ENCODE measurements around the gene GALNT5.
"Not testable (repeated sequence)": the region's sequence is repeated elsewhere in the genome, so short reads cannot be mapped to it uniquely, and the experiment has no call there.

Gene GALNT5

GRCh38 chr2:157257312-157258252, at the start of gene GALNT5:
Gene GALNT5, plus strand, starts transcription at chr2:157257705. Its CDS starts 378 bp downstream, at chr2:157258083.
- no peak for DNase-seq (ENCODE audit: low spot score)

GRCh38 chr2:157216286-157216965, 41.1 kb upstream of the GALNT5 start:
- DNase-seq (ENCODE audit: low spot score) = no peak

- DNase-seq (ENCODE audit: low spot score) = no peak
Measured at GRCh38 chr2:157217409-157217808, 40.1 kb upstream of the GALNT5 start.

GRCh38 chr2:157218911-157219310, 38.6 kb upstream of the GALNT5 start:
- DNase-seq (ENCODE audit: low spot score) = no peak

GRCh38 chr2:157220502-157220901, 37.0 kb upstream of the GALNT5 start:
- no peak for DNase-seq (ENCODE audit: low spot score)

GRCh38 chr2:157221394-157221988, 36.0 kb upstream of the GALNT5 start:
- no peak for DNase-seq (ENCODE audit: low spot score)

- DNase-seq (ENCODE audit: low spot score) = no peak
Measured at GRCh38 chr2:157223624-157224205, 33.8 kb upstream of the GALNT5 start.

- DNase-seq (ENCODE audit: low spot score) = not testable (repeated sequence)
Measured at GRCh38 chr2:157224448-157224847, 33.1 kb upstream of the GALNT5 start.

- DNase-seq (ENCODE audit: low spot score) = no peak
Measured at GRCh38 chr2:157227592-157227991, 29.9 kb upstream of the GALNT5 start.

- no peak for DNase-seq (ENCODE audit: low spot score)
Measured at GRCh38 chr2:157228946-157229345, 28.6 kb upstream of the GALNT5 start.

- DNase-seq (ENCODE audit: low spot score) = no peak
Measured at GRCh38 chr2:157229572-157229971, 27.9 kb upstream of the GALNT5 start.

- no peak for DNase-seq (ENCODE audit: low spot score)
Measured at GRCh38 chr2:157231476-157231875, 26.0 kb upstream of the GALNT5 start.

- no peak for DNase-seq (ENCODE audit: low spot score)
Measured at GRCh38 chr2:157233506-157233905, 24.0 kb upstream of the GALNT5 start.

GRCh38 chr2:157236404-157236803, 21.1 kb upstream of the GALNT5 start:
- no peak for DNase-seq (ENCODE audit: low spot score)

GRCh38 chr2:157238296-157238695, 19.2 kb upstream of the GALNT5 start:
- no peak for DNase-seq (ENCODE audit: low spot score)

GRCh38 chr2:157244691-157245090, 12.8 kb upstream of the GALNT5 start:
- DNase-seq (ENCODE audit: low spot score) = no peak

GRCh38 chr2:157245144-157245840, 12.2 kb upstream of the GALNT5 start:
- DNase-seq (ENCODE audit: low spot score) = no peak

GRCh38 chr2:157245846-157246764, 11.4 kb upstream of the GALNT5 start:
- DNase-seq (ENCODE audit: low spot score) = no peak

- DNase-seq (ENCODE audit: low spot score) = no peak
Measured at GRCh38 chr2:157246765-157247407, 10.6 kb upstream of the GALNT5 start.

- DNase-seq (ENCODE audit: low spot score) = no peak
Measured at GRCh38 chr2:157250836-157251235, 6.7 kb upstream of the GALNT5 start.

Data from D341Med (cell line).